IMR-90 (cell line): ENCODE data around the gene OR7E24. TPM values are rescaled to one million over a fixed set of nuclear protein-coding genes. Genes with fewer than 3 reads are reported as not detected.

ENCODE experiments used
- ATAC-seq: fragments of 200-7000 bp; cut with Tn5 transposase; 2 replicates; pipeline ENCODE4 v1.9.1; 2020; ENCODE audit warnings: low read depth, mild to moderate bottlenecking, moderate library complexity
- BruUV-seq: library from RNA; stranded (reverse); fragments of 400-500 nt; replicated peaks from 2 replicates; lab custom pipeline; 2021; lab: Mats Ljungman, UMichigan
- CTCF ChIA-PET: fragments of 300-600 bp; formaldehyde crosslinking; extraction: SDS; loops from one replicate; lab custom pipeline; 2021; ENCODE audit warnings: antibody characterized with exemption; lab: Yijun Ruan, JAX
- POLR2A ChIA-PET: fragments of 300-600 bp; sonication (Branson Sonifier 250); formaldehyde crosslinking; loops from one replicate; lab custom pipeline; 2022; ENCODE audit warnings: antibody characterized with exemption; ENCODE audit not compliant: unreplicated experiment; lab: Charles Lee
- DNase-seq: peaks from one replicate; pipeline ENCODE4 v3.0.0; 2013
- H2AFZ ChIP-seq: replicated peaks from 2 replicates; pipeline ENCODE3; 2013; ENCODE audit warnings: low read length, mild to moderate bottlenecking; ENCODE audit not compliant: poor library complexity
- H2AK5ac ChIP-seq: 2 replicates; pipeline ENCODE4 v1.6.1; 2013; ENCODE audit warnings: low read depth, low read length, inconsistent platforms
- H2AK9ac ChIP-seq: replicated peaks from 2 replicates; pipeline ENCODE3; 2013; ENCODE audit warnings: mild to moderate bottlenecking, low read depth, low read length, moderate library complexity; ENCODE audit not compliant: poor library complexity
- H2BK120ac ChIP-seq: 2 replicates; pipeline ENCODE4 v1.6.1; 2013; ENCODE audit warnings: low read depth, low read length, inconsistent platforms
- H2BK15ac ChIP-seq: 3 replicates; pipeline ENCODE4 v1.6.1; 2013; ENCODE audit warnings: low read depth, low read length, inconsistent platforms
- H2BK20ac ChIP-seq: 2 replicates; pipeline ENCODE4 v1.6.1; 2013; ENCODE audit warnings: low read depth, mild to moderate bottlenecking, inconsistent platforms, low read length, moderate library complexity
- H2BK5ac ChIP-seq: 2 replicates; pipeline ENCODE4 v1.6.1; 2013; ENCODE audit warnings: mild to moderate bottlenecking, low read depth, low read length, inconsistent platforms; ENCODE audit not compliant: poor library complexity, severe bottlenecking
- H3K14ac ChIP-seq: replicated peaks from 2 replicates; pipeline ENCODE4 v1.6.1; 2013; ENCODE audit warnings: low read depth, low read length, inconsistent platforms
- H3K18ac ChIP-seq: 2 replicates; pipeline ENCODE4 v1.6.1; 2013; ENCODE audit warnings: low read depth, low read length, control low read depth
- H3K23ac ChIP-seq: 2 replicates; pipeline ENCODE4 v1.6.1; 2013; ENCODE audit warnings: low read depth, low read length, inconsistent platforms
- H3K27ac ChIP-seq: 2 replicates; pipeline ENCODE4 v1.5.1; 2013; ENCODE audit warnings: mild to moderate bottlenecking, control low read depth, low read length; ENCODE audit not compliant: insufficient read depth
- H3K27me3 ChIP-seq: 2 replicates; pipeline ENCODE4 v1.6.1; 2013; ENCODE audit warnings: low read length; ENCODE audit not compliant: control insufficient read depth, insufficient read depth
- H3K36me3 ChIP-seq: 2 replicates; pipeline ENCODE4 v1.6.1; 2013; ENCODE audit warnings: low read length, mixed read lengths; ENCODE audit not compliant: control insufficient read depth, insufficient read depth
- H3K4ac ChIP-seq: 2 replicates; pipeline ENCODE4 v1.6.1; 2013; ENCODE audit warnings: low read depth, low read length, inconsistent platforms
- H3K4me1 ChIP-seq: 2 replicates; pipeline ENCODE4 v1.6.1; 2013; ENCODE audit warnings: low read length, mixed read lengths; ENCODE audit not compliant: control insufficient read depth, insufficient read depth
- H3K4me2 ChIP-seq: 2 replicates; pipeline ENCODE4 v1.6.1; 2013; ENCODE audit warnings: low read depth, mild to moderate bottlenecking, control low read depth, low read length, moderate library complexity
- H3K4me3 ChIP-seq: 2 replicates; pipeline ENCODE4 v1.5.1; 2013; ENCODE audit warnings: low read depth, mild to moderate bottlenecking, control low read depth, low read length, moderate library complexity; ENCODE audit not compliant: insufficient read depth
- H3K56ac ChIP-seq: 2 replicates; pipeline ENCODE4 v1.6.1; 2013; ENCODE audit warnings: low read length, inconsistent platforms; ENCODE audit not compliant: insufficient read depth; ENCODE audit errors: extremely low read depth
- H3K79me1 ChIP-seq, 2 experiments: 2 replicates each; pipeline ENCODE4 v1.6.1; 2013; ENCODE audit warnings: low read length in 2 of 2, inconsistent platforms in 1 of 2, low read depth in 1 of 2
- H3K9ac ChIP-seq: 2 replicates; pipeline ENCODE4 v1.6.1; 2013; ENCODE audit warnings: low read depth, low read length, control low read depth
- H3K9me1 ChIP-seq: 2 replicates; pipeline ENCODE4 v1.6.1; 2013; ENCODE audit warnings: low read length, inconsistent platforms; ENCODE audit not compliant: insufficient read depth
- H3K9me3 ChIP-seq: 2 replicates; pipeline ENCODE4 v1.6.1; 2013; ENCODE audit warnings: low read length; ENCODE audit not compliant: control insufficient read depth, insufficient read depth
- H4K20me1 ChIP-seq: 2 replicates; pipeline ENCODE4 v1.6.1; 2013; ENCODE audit warnings: low read length, inconsistent platforms; ENCODE audit not compliant: insufficient read depth
- H4K5ac ChIP-seq: 2 replicates; pipeline ENCODE4 v1.6.1; 2013; ENCODE audit warnings: mild to moderate bottlenecking, low read depth, low read length, control low read depth
- H4K8ac ChIP-seq, 2 experiments: 2 replicates each; pipeline ENCODE4 v1.6.1; 2013; ENCODE audit warnings: low read depth in 2 of 2, low read length in 2 of 2, control low read depth in 1 of 2, inconsistent platforms in 1 of 2
- H4K91ac ChIP-seq: 2 replicates; pipeline ENCODE4 v1.6.1; 2013; ENCODE audit warnings: low read depth, low read length, inconsistent platforms; ENCODE audit not compliant: insufficient read depth
- BHLHE40 ChIP-seq: fragments of 150-350 bp; IDR thresholded peaks from 2 replicates; pipeline ENCODE4 v1.6.1; 2016; ENCODE audit warnings: mild to moderate bottlenecking, low read depth, low read length
- CEBPB ChIP-seq: IDR thresholded peaks from 2 replicates; pipeline ENCODE4 v1.6.1; 2012; ENCODE audit warnings: low read depth, low read length, improper control_type of control experiment
- FOS ChIP-seq: fragments of 150-350 bp; IDR thresholded peaks from 2 replicates; pipeline ENCODE4 v1.6.1; 2016; ENCODE audit warnings: low read depth, low read length
- MAFK ChIP-seq: IDR thresholded peaks from 2 replicates; pipeline ENCODE4 v1.6.1; 2012; ENCODE audit warnings: low read depth, low read length, improper control_type of control experiment
- MXI1 ChIP-seq: IDR thresholded peaks from 2 replicates; pipeline ENCODE4 v1.6.1; 2012; ENCODE audit warnings: low read depth, mild to moderate bottlenecking, low read length, moderate library complexity, borderline replicate concordance
- POLR2A ChIP-seq: IDR thresholded peaks from 2 replicates; pipeline ENCODE4 v1.6.1; 2012; ENCODE audit warnings: mild to moderate bottlenecking, low read depth, low read length
- RAD21 ChIP-seq: IDR thresholded peaks from 2 replicates; pipeline ENCODE4 v1.6.1; 2012; ENCODE audit warnings: low read length, improper control_type of control experiment
- RFX5 ChIP-seq: IDR thresholded peaks from 2 replicates; pipeline ENCODE4 v1.8.0; 2012; ENCODE audit warnings: low read depth, mild to moderate bottlenecking, low read length, moderate library complexity
- SMC3 ChIP-seq: fragments of 150-350 bp; IDR thresholded peaks from 2 replicates; pipeline ENCODE4 v1.6.1; 2016; ENCODE audit warnings: low read depth, mild to moderate bottlenecking, antibody characterized with exemption, low read length, moderate library complexity
- WGBS, 2 experiments: methylation state at CpG; one replicate each; pipeline versions ENCODE4 v1.1.5 to v1.1.7; 2013; ENCODE audit warnings: missing lambda C conversion rate in 2 of 2; ENCODE audit not compliant: insufficient read length in 1 of 2; ENCODE audit errors: extremely low coverage in 2 of 2; 5-methylcytosine and 5-hydroxymethylcytosine counted together
- dilution Hi-C: fragments of 300-500 bp; cut with HindIII; formaldehyde crosslinking; loops from one replicate; pipeline ENCODE4 v1.14.3; 2018; ENCODE audit warnings: low sequenced_read_pairs; ENCODE audit not compliant: unreplicated experiment
- in situ Hi-C: fragments of 300-500 bp; cut with MboI; formaldehyde crosslinking; loops from 3 replicates; pipeline ENCODE4 v1.14.3; 2019; ENCODE audit warnings: low sequenced_read_pairs, inconsistent platforms, mixed read lengths
- intact Hi-C: fragments of 100-400 bp; cut with micrococcal nuclease; formaldehyde crosslinking; loops from 2 replicates; pipeline ENCODE4 v1.10.0; 2022
- polyA plus RNA-seq, 3 experiments: library from polyadenylated mRNA; depleted of rRNA; stranded (reverse); fragments of >200 nt; gene quantifications; 2 replicates each; pipeline ENCODE4 v1.2.3, GENCODE V29; 2012; ENCODE audit warnings: low replicate concordance in 1 of 3
- total RNA-seq: library from RNA; depleted of rRNA; stranded (reverse); fragments of >200 nt; gene quantifications from 2 replicates; pipeline ENCODE4 v1.2.3, GENCODE V29; 2012
- TF ChIP-seq, protein P1 (sequence below): fragments of 150-350 bp; IDR thresholded peaks from 2 replicates; pipeline ENCODE4 v1.6.1; 2016; ENCODE audit warnings: low read depth, mild to moderate bottlenecking, low read length, moderate library complexity, borderline replicate concordance
- TF ChIP-seq, protein P2 (sequence below): conservative IDR thresholded peaks from 2 replicates; pipeline ENCODE4 v1.5.1; 2012; ENCODE audit warnings: mild to moderate bottlenecking, low read depth, low read length, improper control_type of control experiment
- TF ChIP-seq, protein P3 (sequence below): fragments of 150-350 bp; IDR thresholded peaks from 2 replicates; pipeline ENCODE4 v1.6.1; 2017; ENCODE audit warnings: mild to moderate bottlenecking, antibody characterized with exemption, low read length, low read depth

Gene OR7E24
- total and polyA plus RNA-seq, 2 of the 4 experiments (the other 2 are of a cell fraction), result not detected

DNA sequence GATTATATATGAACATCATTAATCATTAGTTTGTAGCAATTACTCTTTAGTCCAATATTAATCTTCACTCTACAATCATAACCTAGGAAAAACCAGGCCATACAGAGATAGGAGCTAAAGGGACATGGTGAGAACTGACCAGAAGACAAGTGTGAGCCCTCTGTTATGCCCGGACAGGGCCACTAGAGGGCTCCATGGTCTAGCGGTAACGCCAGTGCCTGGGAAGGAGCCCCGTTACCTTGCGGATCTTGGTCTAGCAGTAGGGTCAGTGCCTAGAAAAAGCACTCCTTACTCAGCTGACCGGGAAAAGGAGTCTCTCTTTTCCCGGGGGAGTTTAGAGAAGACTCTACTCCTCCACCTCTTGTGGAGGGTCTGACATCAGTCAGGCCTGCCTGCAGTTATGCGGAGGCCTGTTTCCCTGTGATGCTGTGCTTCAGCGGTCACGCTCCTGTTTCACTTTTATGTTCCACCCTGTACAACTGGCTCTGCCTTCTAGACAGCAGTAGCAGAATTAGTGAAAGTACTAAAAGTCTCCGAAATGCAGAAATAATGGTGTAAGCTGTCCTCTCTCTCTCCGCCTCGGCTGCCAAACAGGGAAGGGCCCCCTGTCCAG, 45.1 kb upstream of the OR7E24 start:
- no peak overlapping the region for H3K27ac ChIP-seq
- no peaks in the 10 kb centered on the region; the same call in 1 of the 2 replicates for H3K9me3 ChIP-seq
- DNase-seq (peak; percentile 54), ATAC-seq (peak; percentile 97)
- BruUV-seq, result no TSS peak
- no peaks in the 10 kb centered on the region for H3K79me1 ChIP-seq
- no peak overlapping the region for H4K91ac ChIP-seq
- H2BK15ac ChIP-seq, result no peak overlapping the region
- no peak overlapping the region for H3K9ac ChIP-seq
- no peaks in the 10 kb centered on the region for H4K20me1 ChIP-seq
- ChIA-PET POLR2A (no interaction called here), CTCF (interaction anchor here (0.6 to 1.6 kb wide), 8 partner anchors 11 to 301 kb away, joined by 3 to 4 read pairs (median 3); no protein-coding TSS in a partner anchor)
- intact Hi-C loops, result loop anchor here (1.0 to 10.0 kb wide), 6 partner anchors 69 to 591 kb away; partner anchors contain the start of genes ZNF121, ZNF266 and ZNF561
- H3K4me2 ChIP-seq, result peak overlapping the region; percentile 93
- H3K4me3 ChIP-seq, result peak overlapping the region; percentile 17
- no peaks in the 10 kb centered on the region for H3K4me1 ChIP-seq
- 10% methylated on average over 2 of the region's 13 CpGs; no CpG with 5 or more reads in 1 of the 2 experiments for WGBS, 2 experiments
- H3K27me3 ChIP-seq, result no peaks in the 10 kb centered on the region
- no peak overlapping the region for H2AK9ac ChIP-seq
- no peak overlapping the region for H2BK20ac ChIP-seq
- no peak overlapping the region for H2BK5ac ChIP-seq
- peak; percentile 61 for TF ChIP-seq SMC3
- TF ChIP-seq MAFK, result no peak
- peak; percentile 79 for TF ChIP-seq RAD21
- TF ChIP-seq, protein P1, sequence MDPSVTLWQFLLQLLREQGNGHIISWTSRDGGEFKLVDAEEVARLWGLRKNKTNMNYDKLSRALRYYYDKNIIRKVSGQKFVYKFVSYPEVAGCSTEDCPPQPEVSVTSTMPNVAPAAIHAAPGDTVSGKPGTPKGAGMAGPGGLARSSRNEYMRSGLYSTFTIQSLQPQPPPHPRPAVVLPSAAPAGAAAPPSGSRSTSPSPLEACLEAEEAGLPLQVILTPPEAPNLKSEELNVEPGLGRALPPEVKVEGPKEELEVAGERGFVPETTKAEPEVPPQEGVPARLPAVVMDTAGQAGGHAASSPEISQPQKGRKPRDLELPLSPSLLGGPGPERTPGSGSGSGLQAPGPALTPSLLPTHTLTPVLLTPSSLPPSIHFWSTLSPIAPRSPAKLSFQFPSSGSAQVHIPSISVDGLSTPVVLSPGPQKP, result no peak
- TF ChIP-seq, protein P2, sequence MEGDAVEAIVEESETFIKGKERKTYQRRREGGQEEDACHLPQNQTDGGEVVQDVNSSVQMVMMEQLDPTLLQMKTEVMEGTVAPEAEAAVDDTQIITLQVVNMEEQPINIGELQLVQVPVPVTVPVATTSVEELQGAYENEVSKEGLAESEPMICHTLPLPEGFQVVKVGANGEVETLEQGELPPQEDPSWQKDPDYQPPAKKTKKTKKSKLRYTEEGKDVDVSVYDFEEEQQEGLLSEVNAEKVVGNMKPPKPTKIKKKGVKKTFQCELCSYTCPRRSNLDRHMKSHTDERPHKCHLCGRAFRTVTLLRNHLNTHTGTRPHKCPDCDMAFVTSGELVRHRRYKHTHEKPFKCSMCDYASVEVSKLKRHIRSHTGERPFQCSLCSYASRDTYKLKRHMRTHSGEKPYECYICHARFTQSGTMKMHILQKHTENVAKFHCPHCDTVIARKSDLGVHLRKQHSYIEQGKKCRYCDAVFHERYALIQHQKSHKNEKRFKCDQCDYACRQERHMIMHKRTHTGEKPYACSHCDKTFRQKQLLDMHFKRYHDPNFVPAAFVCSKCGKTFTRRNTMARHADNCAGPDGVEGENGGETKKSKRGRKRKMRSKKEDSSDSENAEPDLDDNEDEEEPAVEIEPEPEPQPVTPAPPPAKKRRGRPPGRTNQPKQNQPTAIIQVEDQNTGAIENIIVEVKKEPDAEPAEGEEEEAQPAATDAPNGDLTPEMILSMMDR, result peak; percentile 72
- no peak for TF ChIP-seq CEBPB
- TF ChIP-seq FOS, result no peak
- TF ChIP-seq, protein P3, sequence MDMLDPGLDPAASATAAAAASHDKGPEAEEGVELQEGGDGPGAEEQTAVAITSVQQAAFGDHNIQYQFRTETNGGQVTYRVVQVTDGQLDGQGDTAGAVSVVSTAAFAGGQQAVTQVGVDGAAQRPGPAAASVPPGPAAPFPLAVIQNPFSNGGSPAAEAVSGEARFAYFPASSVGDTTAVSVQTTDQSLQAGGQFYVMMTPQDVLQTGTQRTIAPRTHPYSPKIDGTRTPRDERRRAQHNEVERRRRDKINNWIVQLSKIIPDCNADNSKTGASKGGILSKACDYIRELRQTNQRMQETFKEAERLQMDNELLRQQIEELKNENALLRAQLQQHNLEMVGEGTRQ, result no peak
- no peak for TF ChIP-seq POLR2A
- TF ChIP-seq BHLHE40, result no peak
- TF ChIP-seq RFX5, result no peak
- TF ChIP-seq MXI1, result no peak
- no peak overlapping the region for H2AK5ac ChIP-seq
- no peak overlapping the region for H3K18ac ChIP-seq
- dilution Hi-C loops, result no loop called here
- H3K36me3 ChIP-seq, result no peaks in the 10 kb centered on the region
- H2AFZ ChIP-seq, result peak overlapping the region; percentile 86
- no peak overlapping the region for H3K56ac ChIP-seq
- H3K9me1 ChIP-seq, result no peaks in the 10 kb centered on the region
- no peak overlapping the region for H2BK120ac ChIP-seq
- H3K23ac ChIP-seq, result no peak overlapping the region
- no peak overlapping the region for H4K8ac ChIP-seq
- in situ Hi-C loops, result loop anchor here (10.0 kb wide), 1 partner anchor 589 kb away; no protein-coding TSS in a partner anchor
- H4K5ac ChIP-seq, result no peak overlapping the region
- H3K4ac ChIP-seq, result no peak overlapping the region
- no peak overlapping the region for H3K14ac ChIP-seq
